Right atrium auricular region (tissue), 2 donors: ENCODE measurements around the gene CNTLN. TPM values are rescaled to one million over a fixed set of nuclear protein-coding genes. Genes with fewer than 3 reads are reported as not detected.

Experiments used
- DNase-seq: peaks from one replicate; pipeline ENCODE4 v3.0.0-alpha.2; 2019; ENCODE audit warnings: low spot score
- H3K27ac ChIP-seq, 2 donors: fragments of 200-600 bp; sonication (generic); 1 replicate in 1 of 2; 2 replicates in 1 of 2; pipeline ENCODE4 v1.5.1; 2016 to 2019
- H3K27me3 ChIP-seq, 2 donors: fragments of 200-600 bp; sonication (generic); one replicate each; pipeline versions ENCODE4 v1.5.1 to v1.6.0; 2017 to 2019
- H3K36me3 ChIP-seq: fragments of 200-600 bp; sonication (generic); one replicate; pipeline ENCODE4 v1.5.1; 2016
- H3K4me1 ChIP-seq, 2 donors: fragments of 200-600 bp; sonication (generic); one replicate each; pipeline versions ENCODE4 v1.5.1 to v1.6.0; 2017 to 2019
- H3K4me3 ChIP-seq, 2 donors: fragments of 200-600 bp; sonication (generic); 1 replicate in 1 of 2; 2 replicates in 1 of 2; pipeline ENCODE4 v1.5.1; 2017 to 2019; ENCODE audit warnings: mild to moderate bottlenecking in 1 of 2, moderate library complexity in 1 of 2
- H3K9me3 ChIP-seq, 2 donors: fragments of 200-600 bp; sonication (generic); one replicate each; pipeline ENCODE4 v1.5.1; 2019
- CTCF ChIP-seq, 2 donors: fragments of 200-600 bp; sonication (generic); IDR thresholded peaks; one replicate each; pipeline ENCODE4 v1.5.1; 2019; ENCODE audit warnings: antibody characterized with exemption in 2 of 2
- total RNA-seq, 2 donors: library from RNA; depleted of rRNA; stranded (reverse); fragments of >200 nt; gene quantifications; one replicate each; pipeline ENCODE4 v1.1.0, GENCODE V29; 2016

CNTLN gene
- total RNA-seq, 2 donors from 2014 or later = 3.2 to 5.9 TPM

GRCh38 chr9:17490110-17490509 lies 355.3 kb downstream of the CNTLN start:
- Histone ChIP-seq H3K4me1 (no peaks in the 10 kb centered on the region), H3K36me3 (no peaks in the 10 kb centered on the region), H3K9me3 (no peaks in the 10 kb centered on the region), H3K27ac (no peak overlapping the region), H3K4me3 (no peak overlapping the region), H3K27me3 (no peaks in the 10 kb centered on the region)
- TF ChIP-seq CTCF (IDR thresholded peaks at IDR 0.05) = no peak
- DNase-seq = no peak

GRCh38 chr9:17491780-17492179 lies 356.9 kb downstream of the CNTLN start:
- Histone ChIP-seq H3K36me3 (peaks cover 4% of the 10 kb centered on the region), H3K4me1 (no peaks in the 10 kb centered on the region), H3K27me3 (no peaks in the 10 kb centered on the region), H3K9me3 (no peaks in the 10 kb centered on the region), H3K27ac (no peak overlapping the region), H3K4me3 (no peak overlapping the region)
- DNase-seq = no peak
- no peak for TF ChIP-seq CTCF (IDR thresholded peaks at IDR 0.05)

GRCh38 chr9:17503196-17503595 lies 368.4 kb downstream of the CNTLN start:
- Histone ChIP-seq H3K27ac (no peak overlapping the region), H3K9me3 (peaks cover 0 to 5% of the 10 kb centered on the region in 2 donors), H3K4me1 (no peaks in the 10 kb centered on the region), H3K27me3 (no peaks in the 10 kb centered on the region), H3K36me3 (no peaks in the 10 kb centered on the region), H3K4me3 (no peak overlapping the region)
- no peak for DNase-seq
- no peak for TF ChIP-seq CTCF (IDR thresholded peaks at IDR 0.05)

GRCh38 chr9:17509151-17509550 lies 374.3 kb downstream of the CNTLN start:
- Histone ChIP-seq H3K4me1 (no peaks in the 10 kb centered on the region), H3K4me3 (no peak overlapping the region), H3K36me3 (no peaks in the 10 kb centered on the region), H3K27me3 (no peaks in the 10 kb centered on the region), H3K27ac (no peak overlapping the region), H3K9me3 (peaks cover 0 to 5% of the 10 kb centered on the region in 2 donors)
- no peak for DNase-seq
- TF ChIP-seq CTCF (IDR thresholded peaks at IDR 0.05) = no peak

GRCh38 chr9:17509701-17510100 lies 374.9 kb downstream of the CNTLN start:
- no peaks in the 10 kb centered on the region for H3K36me3 ChIP-seq
- peaks cover 0 to 2% of the 10 kb centered on the region in 2 donors for H3K9me3 ChIP-seq
- DNase-seq = no peak
- H3K4me3 ChIP-seq = no peak overlapping the region
- no peaks in the 10 kb centered on the region for H3K27me3 ChIP-seq
- TF ChIP-seq CTCF (IDR thresholded peaks at IDR 0.05) = no peak
- H3K27ac ChIP-seq = no peak overlapping the region
- H3K4me1 ChIP-seq = no peaks in the 10 kb centered on the region

- no peaks in the 10 kb centered on the region for H3K9me3 ChIP-seq
- H3K4me3 ChIP-seq = no peak overlapping the region
- no peaks in the 10 kb centered on the region for H3K27me3 ChIP-seq
- no peak overlapping the region for H3K27ac ChIP-seq
- no peaks in the 10 kb centered on the region for H3K36me3 ChIP-seq
- no peaks in the 10 kb centered on the region for H3K4me1 ChIP-seq
- no peak for TF ChIP-seq CTCF (IDR thresholded peaks at IDR 0.05)
- no peak for DNase-seq
Measured at GRCh38 chr9:17519761-17520160, 384.9 kb downstream of the CNTLN start.
